WTC11 (cell line): Measurements from ENCODE around the gene OMG. TPM values are rescaled to one million over a fixed set of nuclear protein-coding genes. Genes with fewer than 3 reads are reported as not detected.

Source experiments
- ATAC-seq: fragments of 200-7000 bp; cut with Tn5 transposase; 2 replicates; pipeline ENCODE4 v1.10.0; 2021; ENCODE audit warnings: mild to moderate bottlenecking, moderate library complexity
- CTCF ChIA-PET: fragments of 300-600 bp; sonication (Branson Sonifier 250); formaldehyde crosslinking; loops from one replicate; lab custom pipeline; 2021; ENCODE audit warnings: antibody characterized with exemption; lab: Charles Lee
- POLR2A ChIA-PET: fragments of 350-600 bp; sonication (Branson Sonifier 250); formaldehyde crosslinking; loops from one replicate; lab custom pipeline; 2021; ENCODE audit warnings: antibody characterized with exemption; lab: Charles Lee
- DNase-seq: peaks from one replicate; pipeline ENCODE4 v3.0.0; 2021; ENCODE audit warnings: low spot score
- H3K27ac Mint-ChIP-seq: 2 replicates; pipeline ENCODE4 v1.8.0; 2021; ENCODE audit warnings: mixed read lengths
- H3K27me3 Mint-ChIP-seq: 2 replicates; pipeline ENCODE4 v1.8.0; 2021; ENCODE audit warnings: low read depth, mild to moderate bottlenecking, moderate library complexity, mixed read lengths
- H3K36me3 Mint-ChIP-seq: 2 replicates; pipeline ENCODE4 v1.8.0; 2021; ENCODE audit warnings: mixed read lengths
- H3K4me1 Mint-ChIP-seq: 2 replicates; pipeline ENCODE4 v1.8.0; 2022; ENCODE audit warnings: mixed read lengths
- H3K4me3 Mint-ChIP-seq: 2 replicates; pipeline ENCODE4 v1.8.0; 2021; ENCODE audit warnings: mild to moderate bottlenecking, moderate library complexity, mixed read lengths
- H3K9me3 Mint-ChIP-seq: 2 replicates; pipeline ENCODE4 v1.8.0; 2021; ENCODE audit warnings: mixed read lengths
- ATF1 ChIP-seq: sonication (generic); formaldehyde crosslinking; IDR thresholded peaks from 2 replicates; pipeline ENCODE4 v1.8.1; 2023; ENCODE audit warnings: mild to moderate bottlenecking, moderate library complexity, missing genetic modification reagents
- CREB1 ChIP-seq: sonication (generic); formaldehyde crosslinking; IDR thresholded peaks from 2 replicates; pipeline ENCODE4 v1.8.0; 2023; ENCODE audit warnings: mild to moderate bottlenecking, missing genetic modification reagents
- CREM ChIP-seq: sonication (generic); formaldehyde crosslinking; IDR thresholded peaks from 2 replicates; pipeline ENCODE4 v1.8.1; 2022; ENCODE audit warnings: mild to moderate bottlenecking, missing genetic modification reagents, moderate library complexity
- FOXJ3 ChIP-seq: sonication (generic); formaldehyde crosslinking; IDR thresholded peaks from 2 replicates; pipeline ENCODE4 v1.9.0; 2021; ENCODE audit warnings: missing genetic modification reagents, mild to moderate bottlenecking, borderline replicate concordance
- GABPB1 ChIP-seq: sonication (generic); formaldehyde crosslinking; IDR thresholded peaks from 2 replicates; pipeline ENCODE4 v1.8.1; 2023; ENCODE audit warnings: mild to moderate bottlenecking, missing genetic modification reagents
- MXD4 ChIP-seq: fragments of 250-450 bp; sonication (Bioruptor Pico); IDR thresholded peaks from 2 replicates; pipeline ENCODE4 v1.8.0; 2021; ENCODE audit warnings: mild to moderate bottlenecking, moderate library complexity, borderline replicate concordance
- RELA ChIP-seq: sonication (generic); formaldehyde crosslinking; IDR thresholded peaks from 2 replicates; pipeline ENCODE4 v1.8.1; 2022; ENCODE audit warnings: missing genetic modification reagents, mild to moderate bottlenecking, borderline replicate concordance
- ZNF263 ChIP-seq: sonication (generic); formaldehyde crosslinking; IDR thresholded peaks from 2 replicates; pipeline ENCODE4 v1.8.1; 2022; ENCODE audit warnings: low read depth, mild to moderate bottlenecking, moderate library complexity, missing genetic modification reagents
- ZNF416 ChIP-seq: fragments of 250-450 bp; sonication (Bioruptor Pico); IDR thresholded peaks from 2 replicates; pipeline ENCODE4 v1.9.0; 2021; ENCODE audit warnings: mild to moderate bottlenecking, inconsistent platforms
- total RNA-seq: library from RNA; stranded (reverse); gene quantifications from 3 replicates; pipeline ENCODE4 v1.2.3, GENCODE V29; 2021
- TF ChIP-seq, protein P1 (sequence below): sonication (generic); formaldehyde crosslinking; IDR thresholded peaks from 2 replicates; pipeline ENCODE4 v1.8.0; 2023; ENCODE audit warnings: missing genetic modification reagents, mild to moderate bottlenecking, borderline replicate concordance
- TF ChIP-seq, protein P2 (sequence below): fragments of 250-450 bp; sonication (Bioruptor Pico); IDR thresholded peaks from 2 replicates; pipeline ENCODE4 v1.8.0; 2021; ENCODE audit warnings: mild to moderate bottlenecking
- TF ChIP-seq, protein P3 (sequence below): sonication (generic); formaldehyde crosslinking; IDR thresholded peaks from 2 replicates; pipeline ENCODE4 v1.8.1; 2023; ENCODE audit warnings: mild to moderate bottlenecking, moderate library complexity, missing genetic modification reagents
- TF ChIP-seq, protein P4 (sequence below): fragments of 200-600 bp; IDR thresholded peaks from 2 replicates; pipeline ENCODE4 v1.8.0; 2022; ENCODE audit warnings: antibody characterized with exemption
- TF ChIP-seq, protein P5 (sequence below): sonication (generic); formaldehyde crosslinking; IDR thresholded peaks from 2 replicates; pipeline ENCODE4 v1.8.1; 2022; ENCODE audit warnings: mild to moderate bottlenecking, moderate library complexity, missing genetic modification reagents
- TF ChIP-seq, protein P6 (sequence below): fragments of 250-450 bp; sonication (Bioruptor Pico); conservative IDR thresholded peaks from 2 replicates; pipeline ENCODE4 v1.9.0; 2021; ENCODE audit warnings: mild to moderate bottlenecking
- TF ChIP-seq, protein P7 (sequence below): sonication (generic); formaldehyde crosslinking; IDR thresholded peaks from 2 replicates; pipeline ENCODE4 v1.8.1; 2022; ENCODE audit warnings: low read depth, mild to moderate bottlenecking, moderate library complexity, missing genetic modification reagents, borderline replicate concordance

OMG gene
- total RNA-seq, 1 experiment from 2014 or later = not detected

DNA sequence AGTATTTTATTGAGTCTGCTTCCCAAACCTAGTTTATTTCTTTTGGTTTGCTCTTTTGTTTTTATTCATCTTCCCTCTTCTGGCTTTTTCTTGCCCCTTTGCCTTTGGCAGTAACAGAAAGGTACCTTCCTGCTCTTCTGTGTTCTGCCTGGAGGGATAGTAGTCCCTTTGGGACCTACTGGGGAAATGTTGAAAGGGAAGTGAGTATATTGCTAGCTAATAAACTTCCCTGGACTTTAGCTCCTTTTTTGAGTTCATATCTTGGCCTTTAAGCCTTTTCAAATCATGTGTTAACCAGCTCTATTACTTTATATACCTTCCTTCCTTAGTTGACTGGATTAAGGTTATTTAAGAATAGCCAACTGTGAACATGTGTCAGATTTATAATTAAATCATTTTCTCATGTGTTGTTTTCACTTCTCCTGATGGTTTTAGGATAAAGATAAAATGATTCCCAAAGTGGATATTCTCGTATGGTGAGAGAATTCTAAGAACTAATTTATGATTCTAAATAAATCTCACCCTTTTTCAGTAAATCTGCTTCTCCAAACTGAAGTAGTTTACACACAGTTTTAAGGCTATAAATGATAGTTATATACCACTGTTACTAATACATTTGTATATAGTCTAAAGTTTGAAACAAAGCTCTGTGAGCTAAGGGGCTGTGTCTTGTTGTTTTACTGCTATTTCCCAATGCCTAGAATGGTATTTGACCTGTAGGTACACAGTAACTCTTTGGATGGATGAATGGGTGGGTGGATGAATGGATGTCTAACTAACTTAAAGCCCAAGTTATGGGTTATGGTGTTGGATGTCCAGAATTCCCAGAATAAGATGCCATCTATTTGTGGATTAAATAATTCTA is 45.7 kb downstream of the OMG start (continued):
- TF ChIP-seq, protein P1, sequence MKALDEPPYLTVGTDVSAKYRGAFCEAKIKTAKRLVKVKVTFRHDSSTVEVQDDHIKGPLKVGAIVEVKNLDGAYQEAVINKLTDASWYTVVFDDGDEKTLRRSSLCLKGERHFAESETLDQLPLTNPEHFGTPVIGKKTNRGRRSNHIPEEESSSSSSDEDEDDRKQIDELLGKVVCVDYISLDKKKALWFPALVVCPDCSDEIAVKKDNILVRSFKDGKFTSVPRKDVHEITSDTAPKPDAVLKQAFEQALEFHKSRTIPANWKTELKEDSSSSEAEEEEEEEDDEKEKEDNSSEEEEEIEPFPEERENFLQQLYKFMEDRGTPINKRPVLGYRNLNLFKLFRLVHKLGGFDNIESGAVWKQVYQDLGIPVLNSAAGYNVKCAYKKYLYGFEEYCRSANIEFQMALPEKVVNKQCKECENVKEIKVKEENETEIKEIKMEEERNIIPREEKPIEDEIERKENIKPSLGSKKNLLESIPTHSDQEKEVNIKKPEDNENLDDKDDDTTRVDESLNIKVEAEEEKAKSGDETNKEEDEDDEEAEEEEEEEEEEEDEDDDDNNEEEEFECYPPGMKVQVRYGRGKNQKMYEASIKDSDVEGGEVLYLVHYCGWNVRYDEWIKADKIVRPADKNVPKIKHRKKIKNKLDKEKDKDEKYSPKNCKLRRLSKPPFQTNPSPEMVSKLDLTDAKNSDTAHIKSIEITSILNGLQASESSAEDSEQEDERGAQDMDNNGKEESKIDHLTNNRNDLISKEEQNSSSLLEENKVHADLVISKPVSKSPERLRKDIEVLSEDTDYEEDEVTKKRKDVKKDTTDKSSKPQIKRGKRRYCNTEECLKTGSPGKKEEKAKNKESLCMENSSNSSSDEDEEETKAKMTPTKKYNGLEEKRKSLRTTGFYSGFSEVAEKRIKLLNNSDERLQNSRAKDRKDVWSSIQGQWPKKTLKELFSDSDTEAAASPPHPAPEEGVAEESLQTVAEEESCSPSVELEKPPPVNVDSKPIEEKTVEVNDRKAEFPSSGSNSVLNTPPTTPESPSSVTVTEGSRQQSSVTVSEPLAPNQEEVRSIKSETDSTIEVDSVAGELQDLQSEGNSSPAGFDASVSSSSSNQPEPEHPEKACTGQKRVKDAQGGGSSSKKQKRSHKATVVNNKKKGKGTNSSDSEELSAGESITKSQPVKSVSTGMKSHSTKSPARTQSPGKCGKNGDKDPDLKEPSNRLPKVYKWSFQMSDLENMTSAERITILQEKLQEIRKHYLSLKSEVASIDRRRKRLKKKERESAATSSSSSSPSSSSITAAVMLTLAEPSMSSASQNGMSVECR = no peak
- no peak for TF ChIP-seq CREB1 (CRISPR knock-in tag)
- TF ChIP-seq, protein P2, sequence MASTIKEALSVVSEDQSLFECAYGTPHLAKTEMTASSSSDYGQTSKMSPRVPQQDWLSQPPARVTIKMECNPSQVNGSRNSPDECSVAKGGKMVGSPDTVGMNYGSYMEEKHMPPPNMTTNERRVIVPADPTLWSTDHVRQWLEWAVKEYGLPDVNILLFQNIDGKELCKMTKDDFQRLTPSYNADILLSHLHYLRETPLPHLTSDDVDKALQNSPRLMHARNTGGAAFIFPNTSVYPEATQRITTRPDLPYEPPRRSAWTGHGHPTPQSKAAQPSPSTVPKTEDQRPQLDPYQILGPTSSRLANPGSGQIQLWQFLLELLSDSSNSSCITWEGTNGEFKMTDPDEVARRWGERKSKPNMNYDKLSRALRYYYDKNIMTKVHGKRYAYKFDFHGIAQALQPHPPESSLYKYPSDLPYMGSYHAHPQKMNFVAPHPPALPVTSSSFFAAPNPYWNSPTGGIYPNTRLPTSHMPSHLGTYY = no peak
- no peak for TF ChIP-seq CREM (CRISPR knock-in tag)
- TF ChIP-seq, protein P3, sequence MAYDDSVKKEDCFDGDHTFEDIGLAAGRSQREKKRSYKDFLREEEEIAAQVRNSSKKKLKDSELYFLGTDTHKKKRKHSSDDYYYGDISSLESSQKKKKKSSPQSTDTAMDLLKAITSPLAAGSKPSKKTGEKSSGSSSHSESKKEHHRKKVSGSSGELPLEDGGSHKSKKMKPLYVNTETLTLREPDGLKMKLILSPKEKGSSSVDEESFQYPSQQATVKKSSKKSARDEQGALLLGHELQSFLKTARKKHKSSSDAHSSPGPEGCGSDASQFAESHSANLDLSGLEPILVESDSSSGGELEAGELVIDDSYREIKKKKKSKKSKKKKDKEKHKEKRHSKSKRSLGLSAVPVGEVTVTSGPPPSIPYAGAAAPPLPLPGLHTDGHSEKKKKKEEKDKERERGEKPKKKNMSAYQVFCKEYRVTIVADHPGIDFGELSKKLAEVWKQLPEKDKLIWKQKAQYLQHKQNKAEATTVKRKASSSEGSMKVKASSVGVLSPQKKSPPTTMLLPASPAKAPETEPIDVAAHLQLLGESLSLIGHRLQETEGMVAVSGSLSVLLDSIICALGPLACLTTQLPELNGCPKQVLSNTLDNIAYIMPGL = no peak
- no peak for TF ChIP-seq MXD4 (CRISPR knock-in tag)
- no peak for TF ChIP-seq GABPB1
- TF ChIP-seq, all 79 proteins: peak for 0

DNA sequence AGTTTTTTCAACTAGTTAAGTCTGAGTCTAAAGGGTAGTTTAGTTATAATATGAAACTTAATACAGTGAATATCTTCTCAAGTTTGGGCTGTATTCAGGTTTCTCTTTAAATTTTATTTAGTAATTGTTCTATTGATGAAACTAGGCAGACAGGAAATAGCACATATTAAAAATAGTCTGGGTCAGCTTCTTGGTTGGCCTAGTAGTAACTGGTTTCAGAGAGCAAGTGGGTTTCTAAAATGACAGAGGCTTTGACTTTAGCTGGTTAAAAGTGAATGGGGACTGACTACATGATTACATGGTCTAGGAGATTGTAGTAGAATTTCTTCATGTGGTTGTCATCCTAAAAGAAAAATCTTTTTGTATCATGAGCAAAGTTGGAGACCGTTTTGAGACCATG is 46.8 kb downstream of the OMG start:
- no peaks in the 10 kb centered on the region for H3K9me3 Mint-ChIP-seq
- peak overlapping the region; percentile 20; the same call in 1 of the 2 replicates for H3K27ac Mint-ChIP-seq
- DNase-seq = no peak
- ChIA-PET POLR2A (interaction anchor here (0.6 kb wide), 1 partner anchor 107 kb away, joined by 3 read pairs; no protein-coding TSS in a partner anchor), CTCF (interaction anchor here (1.5 kb wide), 1 partner anchor 12 kb away, joined by 5 read pairs; no protein-coding TSS in a partner anchor)
- no peak overlapping the region for H3K4me3 Mint-ChIP-seq
- no peaks in the 10 kb centered on the region for H3K27me3 Mint-ChIP-seq
- no peak for ATAC-seq
- peaks cover 22% of the 10 kb centered on the region for H3K4me1 Mint-ChIP-seq
- 0 out of 2 replicates have a peak, but pooled peaks cover 4% of the 10 kb centered on the region for H3K36me3 Mint-ChIP-seq
- TF ChIP-seq, protein P4, sequence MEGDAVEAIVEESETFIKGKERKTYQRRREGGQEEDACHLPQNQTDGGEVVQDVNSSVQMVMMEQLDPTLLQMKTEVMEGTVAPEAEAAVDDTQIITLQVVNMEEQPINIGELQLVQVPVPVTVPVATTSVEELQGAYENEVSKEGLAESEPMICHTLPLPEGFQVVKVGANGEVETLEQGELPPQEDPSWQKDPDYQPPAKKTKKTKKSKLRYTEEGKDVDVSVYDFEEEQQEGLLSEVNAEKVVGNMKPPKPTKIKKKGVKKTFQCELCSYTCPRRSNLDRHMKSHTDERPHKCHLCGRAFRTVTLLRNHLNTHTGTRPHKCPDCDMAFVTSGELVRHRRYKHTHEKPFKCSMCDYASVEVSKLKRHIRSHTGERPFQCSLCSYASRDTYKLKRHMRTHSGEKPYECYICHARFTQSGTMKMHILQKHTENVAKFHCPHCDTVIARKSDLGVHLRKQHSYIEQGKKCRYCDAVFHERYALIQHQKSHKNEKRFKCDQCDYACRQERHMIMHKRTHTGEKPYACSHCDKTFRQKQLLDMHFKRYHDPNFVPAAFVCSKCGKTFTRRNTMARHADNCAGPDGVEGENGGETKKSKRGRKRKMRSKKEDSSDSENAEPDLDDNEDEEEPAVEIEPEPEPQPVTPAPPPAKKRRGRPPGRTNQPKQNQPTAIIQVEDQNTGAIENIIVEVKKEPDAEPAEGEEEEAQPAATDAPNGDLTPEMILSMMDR = no peak
- TF ChIP-seq GABPB1 = no peak

DNA sequence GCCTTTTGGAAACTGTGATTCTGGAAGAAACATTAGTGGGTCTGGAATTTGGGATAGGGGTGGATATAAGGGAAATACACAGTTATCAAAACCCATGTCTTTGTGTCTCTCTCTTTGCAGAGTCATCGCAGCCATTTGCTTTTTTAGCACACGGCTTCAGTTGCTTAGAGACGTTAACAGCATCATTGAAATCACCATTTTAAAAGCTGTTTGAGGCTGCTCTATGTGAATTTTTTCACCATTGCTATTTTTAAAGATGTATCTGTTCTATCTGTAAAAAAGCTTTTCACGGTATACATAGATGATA is 47.3 kb downstream of the OMG start:
- Mint-ChIP-seq H3K27me3 (no peaks in the 10 kb centered on the region), H3K9me3 (no peaks in the 10 kb centered on the region), H3K4me1 (peaks cover 24% of the 10 kb centered on the region), H3K4me3 (no peak overlapping the region), H3K27ac (peak overlapping the region; percentile 52; the same call in 1 of the 2 replicates), H3K36me3 (0 out of 2 replicates have a peak, but pooled peaks cover 4% of the 10 kb centered on the region)
- CTCF ChIA-PET = interaction anchor here (1.5 kb wide), 1 partner anchor 12 kb away, joined by 5 read pairs; no protein-coding TSS in a partner anchor
- DNase-seq (no peak), ATAC-seq (no peak)
- POLR2A ChIA-PET = no interaction called here
- TF ChIP-seq ZNF416 (CRISPR knock-in tag) (no peak), ZNF263 (CRISPR knock-in tag) (no peak), FOXJ3 (no peak), RELA (CRISPR knock-in tag) (no peak), ATF1 (CRISPR knock-in tag) (no peak)
- TF ChIP-seq, protein P2 = no peak
- TF ChIP-seq, protein P5, sequence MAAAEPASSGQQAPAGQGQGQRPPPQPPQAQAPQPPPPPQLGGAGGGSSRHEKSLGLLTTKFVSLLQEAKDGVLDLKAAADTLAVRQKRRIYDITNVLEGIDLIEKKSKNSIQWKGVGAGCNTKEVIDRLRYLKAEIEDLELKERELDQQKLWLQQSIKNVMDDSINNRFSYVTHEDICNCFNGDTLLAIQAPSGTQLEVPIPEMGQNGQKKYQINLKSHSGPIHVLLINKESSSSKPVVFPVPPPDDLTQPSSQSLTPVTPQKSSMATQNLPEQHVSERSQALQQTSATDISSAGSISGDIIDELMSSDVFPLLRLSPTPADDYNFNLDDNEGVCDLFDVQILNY (CRISPR knock-in tag) = no peak
- TF ChIP-seq, protein P6, sequence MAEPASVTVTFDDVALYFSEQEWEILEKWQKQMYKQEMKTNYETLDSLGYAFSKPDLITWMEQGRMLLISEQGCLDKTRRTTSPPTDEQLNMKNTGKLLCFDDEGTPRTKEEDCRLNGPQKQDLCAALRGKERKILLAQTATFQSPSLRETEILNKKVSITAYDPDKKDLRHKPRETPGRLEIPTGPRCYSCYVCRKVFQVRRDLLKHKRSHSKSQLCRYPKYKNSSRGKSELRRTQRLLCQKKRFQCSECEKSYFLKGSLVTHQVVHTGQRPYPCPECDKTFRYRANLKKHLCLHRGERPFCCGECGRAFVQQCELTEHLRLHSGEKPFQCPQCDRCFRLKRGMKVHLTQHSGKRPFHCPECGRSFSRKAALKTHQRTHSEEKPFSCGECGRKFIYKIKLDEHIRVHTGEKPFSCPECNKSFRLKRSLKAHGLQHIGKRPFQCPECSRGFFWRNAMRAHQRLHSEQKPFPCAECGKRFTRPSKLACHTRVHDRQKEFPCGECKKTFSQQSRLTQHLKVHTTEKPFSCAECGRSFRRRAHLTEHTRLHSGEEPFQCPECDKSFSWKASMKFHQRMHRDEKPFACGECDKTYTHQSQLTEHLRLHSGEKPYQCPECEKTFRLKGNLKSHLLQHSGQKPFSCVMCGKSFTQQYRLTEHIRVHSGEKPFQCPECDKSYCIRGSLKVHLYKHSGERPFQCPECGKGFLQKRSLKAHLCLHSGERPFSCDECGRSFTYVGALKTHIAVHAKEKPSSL (CRISPR knock-in tag) = no peak
- TF ChIP-seq, protein P7, sequence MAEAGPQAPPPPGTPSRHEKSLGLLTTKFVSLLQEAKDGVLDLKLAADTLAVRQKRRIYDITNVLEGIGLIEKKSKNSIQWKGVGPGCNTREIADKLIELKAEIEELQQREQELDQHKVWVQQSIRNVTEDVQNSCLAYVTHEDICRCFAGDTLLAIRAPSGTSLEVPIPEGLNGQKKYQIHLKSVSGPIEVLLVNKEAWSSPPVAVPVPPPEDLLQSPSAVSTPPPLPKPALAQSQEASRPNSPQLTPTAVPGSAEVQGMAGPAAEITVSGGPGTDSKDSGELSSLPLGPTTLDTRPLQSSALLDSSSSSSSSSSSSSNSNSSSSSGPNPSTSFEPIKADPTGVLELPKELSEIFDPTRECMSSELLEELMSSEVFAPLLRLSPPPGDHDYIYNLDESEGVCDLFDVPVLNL = no peak
